ENCODE results near the gene NIPAL4. TPM values are rescaled to one million over a fixed set of nuclear protein-coding genes. Genes with fewer than 3 reads are reported as not detected.
A peak's percentile ranks its signal among the peaks of the same experiment; 100 is the strongest.

Gene NIPAL4
- total RNA-seq, 5 donors from 2014 or later (not counting 1 experiment from before 2014, with no cell fraction given): 0.06 to 0.49 (median 0.08) TPM; not detected in 1

GRCh38 chr5:157521704-157522029, 61.7 kb downstream of the NIPAL4 start:
- Mint-ChIP-seq H3K4me1 (peaks cover 0 to 37% (median 7%) of the 10 kb centered on the region in 3 donors), H3K4me3 (no peak overlapping the region), H3K27me3 (no peaks in the 10 kb centered on the region), H3K27ac (peak overlapping the region in 1 of 2 donors; percentile 52), H3K9me3 (no peaks in the 10 kb centered on the region), H3K36me3 (peaks cover 16% of the 10 kb centered on the region)
- peaks cover 0 to 2% of the 10 kb centered on the region in 2 donors for H3K36me3 ChIP-seq (ENCODE audit: control insufficient read depth in 2 of 2, extremely low read depth in 1 of 2, insufficient read depth in 1 of 2, low read length in 1 of 2)
- no peaks in the 10 kb centered on the region for H3K9me3 ChIP-seq
- DNase-seq (no peak), ATAC-seq (replicated peaks in 1 of 4) (no peak)
- peaks cover 0 to 3% of the 10 kb centered on the region in 2 experiments for H3K27me3 ChIP-seq (replicated peaks in 1 of 2; ENCODE audit: control insufficient read depth in 2 of 2, extremely low read depth in 1 of 2, insufficient read depth in 2 of 2, low read length in 1 of 2)
- peaks cover 0 to 4% of the 10 kb centered on the region in 2 experiments for H3K4me1 ChIP-seq (ENCODE audit: control insufficient read depth in 1 of 2, extremely low read depth in 1 of 2, insufficient read depth in 2 of 2, low read length in 2 of 2)
- H3K4me3 ChIP-seq (ENCODE audit: control insufficient read depth in 1 of 2, extremely low read depth in 1 of 2, low read length in 1 of 2): no peak overlapping the region
- POLR2A ChIA-PET: no interaction called here
- no peak overlapping the region for H3K27ac ChIP-seq (ENCODE audit: low read length)
- WGBS (ENCODE audit: insufficient coverage): 100% methylated on average over 2 of the region's 5 CpGs
- CTCF ChIA-PET: no interaction called here

GRCh38 chr5:157523976-157524375, 64.0 kb downstream of the NIPAL4 start:
- H3K27ac ChIP-seq (ENCODE audit: low read length): no peak overlapping the region
- Mint-ChIP-seq H3K36me3 (peaks cover 21% of the 10 kb centered on the region), H3K27ac (peak overlapping the region in 1 of 2 donors; percentile 6), H3K9me3 (no peaks in the 10 kb centered on the region), H3K4me1 (peaks cover 5 to 56% (median 10%) of the 10 kb centered on the region in 3 donors), H3K4me3 (no peak overlapping the region), H3K27me3 (no peaks in the 10 kb centered on the region)
- POLR2A ChIA-PET: no interaction called here
- H3K4me1 ChIP-seq (ENCODE audit: control insufficient read depth in 1 of 2, extremely low read depth in 1 of 2, insufficient read depth in 2 of 2, low read length in 2 of 2): peaks cover 0 to 5% of the 10 kb centered on the region in 2 experiments
- ATAC-seq (replicated peaks in 1 of 4) (no peak), DNase-seq (no peak)
- no peak overlapping the region for H3K4me3 ChIP-seq (ENCODE audit: control insufficient read depth in 1 of 2, extremely low read depth in 1 of 2, low read length in 1 of 2)
- no CpG with 5 or more reads among the region's 4 CpGs for WGBS (ENCODE audit: insufficient coverage)
- CTCF ChIA-PET: no interaction called here
- H3K36me3 ChIP-seq (ENCODE audit: control insufficient read depth in 2 of 2, extremely low read depth in 1 of 2, insufficient read depth in 1 of 2, low read length in 1 of 2): peaks cover 0 to 2% of the 10 kb centered on the region in 2 donors
- no peaks in the 10 kb centered on the region for H3K9me3 ChIP-seq
- peaks cover 0 to 3% of the 10 kb centered on the region in 2 experiments for H3K27me3 ChIP-seq (replicated peaks in 1 of 2; ENCODE audit: control insufficient read depth in 2 of 2, extremely low read depth in 1 of 2, insufficient read depth in 2 of 2, low read length in 1 of 2)

Other genes with a start within 250 kb of the NIPAL4 start
- 100 to 1,000 TPM; 362 to 497 (median 398) TPM for gene CYFIP2, start 194.1 kb upstream of the NIPAL4 start, total RNA-seq
- 10 to 100 TPM; 30.7 to 64.1 (median 41.8) TPM for gene ADAM19, start 115.6 kb downstream of the NIPAL4 start, total RNA-seq
- gene SOX30, start 192.2 kb downstream of the NIPAL4 start, total RNA-seq: under 1 TPM in 3 of 5 donors, not detected in 2; 0.10 to 0.44 (median 0.13) TPM
- not detected for gene C5orf52, start 211.3 kb downstream of the NIPAL4 start, total RNA-seq